HG03342 (cell line): ENCODE data around the gene BOC.

Experiments
- ATAC-seq: cut with Tn5 transposase; IDR thresholded peaks from one replicate; pipeline ENCODE4 v1.9.1; 2021; ENCODE audit warnings: mild to moderate bottlenecking, moderate library complexity; ENCODE audit not compliant: unreplicated experiment

The BOC gene

GRCh38 chr3:113193288-113193687 lies 18.1 kb upstream of the BOC start:
- no peak for ATAC-seq

- no peak for ATAC-seq
Measured at GRCh38 chr3:113193719-113194118, 17.6 kb upstream of the BOC start.

- no peak for ATAC-seq
Measured at GRCh38 chr3:113194823-113195401, 16.4 kb upstream of the BOC start.

GRCh38 chr3:113200351-113200750 lies 11.0 kb upstream of the BOC start:
- ATAC-seq: no peak

GRCh38 chr3:113200946-113201345 lies 10.4 kb upstream of the BOC start:
- no peak for ATAC-seq

GRCh38 chr3:113204371-113204770 lies 7.0 kb upstream of the BOC start:
- ATAC-seq: no peak

- ATAC-seq: no peak
Measured at GRCh38 chr3:113205481-113205880, 5.9 kb upstream of the BOC start.

GRCh38 chr3:113210604-113211329 lies 590 bp upstream of the BOC start:
- no peak for ATAC-seq

- ATAC-seq: no peak
Measured at GRCh38 chr3:113212150-113212843, 940 bp downstream of the BOC start.

GRCh38 chr3:113212844-113213375 lies 1.6 kb downstream of the BOC start:
- no peak for ATAC-seq

- no peak for ATAC-seq
Measured at GRCh38 chr3:113213896-113214587, 2.7 kb downstream of the BOC start.

GRCh38 chr3:113214917-113215595 lies 3.7 kb downstream of the BOC start:
- ATAC-seq: no peak

GRCh38 chr3:113216393-113216792 lies 5.0 kb downstream of the BOC start:
- ATAC-seq: no peak

- ATAC-seq: no peak
Measured at GRCh38 chr3:113218011-113218680, 6.8 kb downstream of the BOC start.

- no peak for ATAC-seq
Measured at GRCh38 chr3:113218681-113219045, 7.3 kb downstream of the BOC start.

- no peak for ATAC-seq
Measured at GRCh38 chr3:113219605-113220300, 8.4 kb downstream of the BOC start.

- no peak for ATAC-seq
Measured at GRCh38 chr3:113220721-113221120, 9.4 kb downstream of the BOC start.

GRCh38 chr3:113221721-113222257 lies 10.4 kb downstream of the BOC start:
- ATAC-seq: no peak

- no peak for ATAC-seq
Measured at GRCh38 chr3:113222451-113223086, 11.2 kb downstream of the BOC start.
